ENCODE results near the gene R3HDM1. TPM values are rescaled to one million over a fixed set of nuclear protein-coding genes. Genes with fewer than 3 reads are reported as not detected.

Gene R3HDM1
- total RNA-seq, 4 donors from 2014 or later: 18.2 to 42.4 (median 28.5) TPM

DNA sequence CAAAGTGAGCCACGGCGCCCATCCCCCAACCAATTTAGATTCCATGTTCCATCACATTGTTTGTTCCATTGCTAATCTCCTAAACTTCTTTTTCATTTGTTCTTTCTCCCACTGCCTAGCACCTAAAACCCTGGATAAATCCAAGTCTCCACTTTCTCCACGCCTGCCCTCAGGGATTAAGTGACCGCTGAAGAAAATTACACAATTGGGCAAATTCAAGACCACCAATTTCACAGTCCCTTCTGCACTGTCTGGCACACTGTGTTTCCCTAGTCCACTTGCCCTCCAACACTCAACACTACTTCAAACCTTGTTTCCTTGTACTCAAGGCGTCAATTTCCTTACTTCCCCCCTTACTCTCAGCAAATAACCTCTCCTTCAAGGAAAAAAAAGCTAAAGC lies 205.3 kb downstream of the R3HDM1 start:
- Histone ChIP-seq H3K9me3 (no peaks in the 10 kb centered on the region), H3K27ac (no peak overlapping the region), H3K4me1 (no peaks in the 10 kb centered on the region), H3K4me3 (no peak overlapping the region), H3K36me3 (no peaks in the 10 kb centered on the region), H3K27me3 (no peaks in the 10 kb centered on the region)
- 93 to 96% methylated on average over 5 of the region's 5 CpGs for WGBS, 2 donors
- TF ChIP-seq POLR2A (IDR thresholded peaks at IDR 0.05): no peak
- TF ChIP-seq, protein P1, sequence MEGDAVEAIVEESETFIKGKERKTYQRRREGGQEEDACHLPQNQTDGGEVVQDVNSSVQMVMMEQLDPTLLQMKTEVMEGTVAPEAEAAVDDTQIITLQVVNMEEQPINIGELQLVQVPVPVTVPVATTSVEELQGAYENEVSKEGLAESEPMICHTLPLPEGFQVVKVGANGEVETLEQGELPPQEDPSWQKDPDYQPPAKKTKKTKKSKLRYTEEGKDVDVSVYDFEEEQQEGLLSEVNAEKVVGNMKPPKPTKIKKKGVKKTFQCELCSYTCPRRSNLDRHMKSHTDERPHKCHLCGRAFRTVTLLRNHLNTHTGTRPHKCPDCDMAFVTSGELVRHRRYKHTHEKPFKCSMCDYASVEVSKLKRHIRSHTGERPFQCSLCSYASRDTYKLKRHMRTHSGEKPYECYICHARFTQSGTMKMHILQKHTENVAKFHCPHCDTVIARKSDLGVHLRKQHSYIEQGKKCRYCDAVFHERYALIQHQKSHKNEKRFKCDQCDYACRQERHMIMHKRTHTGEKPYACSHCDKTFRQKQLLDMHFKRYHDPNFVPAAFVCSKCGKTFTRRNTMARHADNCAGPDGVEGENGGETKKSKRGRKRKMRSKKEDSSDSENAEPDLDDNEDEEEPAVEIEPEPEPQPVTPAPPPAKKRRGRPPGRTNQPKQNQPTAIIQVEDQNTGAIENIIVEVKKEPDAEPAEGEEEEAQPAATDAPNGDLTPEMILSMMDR (IDR thresholded peaks at IDR 0.05): no peak
- no peak for TF ChIP-seq EP300 (IDR thresholded peaks at IDR 0.05)
- no peak for DNase-seq (ENCODE audit: low spot score in 2 of 2)

DNA sequence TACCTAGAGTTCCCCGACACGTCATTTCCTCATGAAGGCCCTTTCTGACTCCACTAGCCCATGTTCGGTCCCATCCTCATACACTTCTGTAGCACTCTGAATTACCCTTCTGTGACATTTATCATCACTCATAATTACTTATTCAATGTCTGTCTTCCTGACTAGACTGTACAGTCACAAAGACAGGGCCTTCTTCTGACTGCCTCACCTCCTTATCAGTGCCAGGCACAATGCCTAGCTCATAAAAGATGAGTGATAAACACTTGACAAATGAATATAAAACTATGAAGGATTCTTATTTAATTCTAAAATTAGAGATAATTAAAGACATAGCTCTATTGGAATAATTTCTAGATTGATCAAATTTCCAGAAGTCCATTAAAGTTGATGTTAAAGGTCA lies 208.9 kb downstream of the R3HDM1 start:
- TF ChIP-seq EP300 (IDR thresholded peaks at IDR 0.05): no peak
- no peak for TF ChIP-seq POLR2A (IDR thresholded peaks at IDR 0.05)
- TF ChIP-seq, protein P1 (IDR thresholded peaks at IDR 0.05): no peak
- 94% methylated on average over 3 of the region's 3 CpGs for WGBS, 2 donors
- H3K4me1 ChIP-seq: peaks cover 0 to 25% (median 15%) of the 10 kb centered on the region in 4 donors
- no peaks in the 10 kb centered on the region for H3K36me3 ChIP-seq
- H3K4me3 ChIP-seq: no peak overlapping the region
- no peak for DNase-seq (ENCODE audit: low spot score in 2 of 2)
- H3K27ac ChIP-seq: no peak overlapping the region
- no peaks in the 10 kb centered on the region for H3K27me3 ChIP-seq
- H3K9me3 ChIP-seq: no peaks in the 10 kb centered on the region

- no peak for TF ChIP-seq POLR2A (IDR thresholded peaks at IDR 0.05)
- TF ChIP-seq EP300 (IDR thresholded peaks at IDR 0.05): no peak
- TF ChIP-seq, protein P1 (IDR thresholded peaks at IDR 0.05): no peak
- Histone ChIP-seq H3K27me3 (no peaks in the 10 kb centered on the region), H3K4me1 (peaks cover 0 to 34% (median 17%) of the 10 kb centered on the region in 4 donors), H3K27ac (peak overlapping the region; percentile 30 to 99 (median 98)), H3K36me3 (no peaks in the 10 kb centered on the region), H3K9me3 (no peaks in the 10 kb centered on the region), H3K4me3 (peak overlapping the region in 1 of 4 donors; percentile 81)
- no peak for DNase-seq (ENCODE audit: low spot score in 2 of 2)
- 79 to 84% methylated on average over 11 of the region's 11 CpGs for WGBS, 2 donors
Observed at GRCh38 chr2:135741043-135741394, 209.7 kb downstream of the R3HDM1 start.

- peaks cover 0 to 40% (median 17%) of the 10 kb centered on the region in 4 donors for H3K4me1 ChIP-seq
- no peaks in the 10 kb centered on the region for H3K27me3 ChIP-seq
- WGBS, 2 donors: 1 to 2% methylated on average over 48 to 62 of the region's 93 CpGs
- H3K27ac ChIP-seq: peak within 1 kb of the TSS; percentile 97 to 100 (median 99)
- no peaks in the 10 kb centered on the region for H3K9me3 ChIP-seq
- no peaks in the 10 kb centered on the region for H3K36me3 ChIP-seq
- peak; percentile 92 for TF ChIP-seq POLR2A (IDR thresholded peaks at IDR 0.05)
- TF ChIP-seq EP300 (IDR thresholded peaks at IDR 0.05): peak; percentile 23 to 94
- TF ChIP-seq, protein P1 (IDR thresholded peaks at IDR 0.05): peak in 3 of 5 experiments; percentile 10 to 22 (median 13)
- peak; percentile 91 to 92 for DNase-seq (ENCODE audit: low spot score in 2 of 2)
- H3K4me3 ChIP-seq: peak within 1 kb of the TSS; percentile 76 to 93 (median 82)
Observed at GRCh38 chr2:135741395-135742324, 210.4 kb downstream of the R3HDM1 start, which contains the start of gene UBXN4. TSS of gene UBXN4 (plus strand) at chr2:135741855. CDS start at chr2:135741930, 75 bp downstream.

DNA sequence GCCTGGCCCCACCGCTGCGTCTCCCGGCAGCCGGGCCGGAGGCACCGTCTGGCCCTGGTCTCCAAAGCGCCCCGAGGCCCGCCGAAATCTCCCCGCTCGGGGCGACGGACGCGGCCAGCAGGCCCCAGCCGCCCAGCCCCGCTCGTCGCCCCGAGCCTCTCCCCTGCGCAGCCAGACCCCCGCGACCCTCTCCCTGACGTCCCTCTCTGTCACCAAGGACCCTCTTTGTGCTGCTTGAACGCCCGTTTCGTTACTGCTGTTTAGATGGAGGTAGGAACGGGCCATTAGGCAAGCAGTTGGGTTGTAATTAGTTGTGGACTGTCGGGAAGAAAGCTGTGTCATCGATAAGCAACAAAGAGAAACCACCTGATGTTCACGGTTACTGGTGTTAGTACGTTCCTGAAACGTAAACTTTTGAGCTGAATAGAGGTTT lies 211.1 kb downstream of the R3HDM1 start:
- Histone ChIP-seq H3K4me1 (peaks cover 0 to 41% (median 17%) of the 10 kb centered on the region in 4 donors), H3K27ac (peak overlapping the region; percentile 97 to 100 (median 99)), H3K4me3 (peak overlapping the region; percentile 76 to 93 (median 82)), H3K27me3 (no peaks in the 10 kb centered on the region), H3K9me3 (no peaks in the 10 kb centered on the region), H3K36me3 (peaks cover 0 to under 1% (median 0%) of the 10 kb centered on the region in 3 donors)
- WGBS, 2 donors: 0 to 1% methylated on average over 12 to 21 of the region's 34 CpGs
- TF ChIP-seq EP300 (IDR thresholded peaks at IDR 0.05) (peak in 1 of 2 donors; percentile 57), POLR2A (IDR thresholded peaks at IDR 0.05) (peak; percentile 11 to 17)
- TF ChIP-seq, protein P1 (IDR thresholded peaks at IDR 0.05): no peak
- peak in 1 of 2 donors; percentile 32 for DNase-seq (ENCODE audit: low spot score in 2 of 2)
